SU-DHL-6 (cell line): ENCODE data around the gene GPR26.

Experiments
- EZH2phosphoT487 ChIP-seq: fragments of 200-600 bp; sonication (generic), shearing (Covaris generic); conservative IDR thresholded peaks from 2 replicates; pipeline ENCODE4 v1.6.1; 2018; ENCODE audit warnings: mild to moderate bottlenecking, antibody characterized with exemption, low read length, moderate library complexity, mixed read lengths
- TF ChIP-seq, protein P1 (sequence below): fragments of 200-600 bp; sonication (generic); IDR thresholded peaks from one replicate; pipeline ENCODE4 v1.5.1; 2017; ENCODE audit warnings: antibody characterized with exemption, mild to moderate bottlenecking, low read length, moderate library complexity; ENCODE audit not compliant: insufficient read depth, poor library complexity, severe bottlenecking

DNA sequence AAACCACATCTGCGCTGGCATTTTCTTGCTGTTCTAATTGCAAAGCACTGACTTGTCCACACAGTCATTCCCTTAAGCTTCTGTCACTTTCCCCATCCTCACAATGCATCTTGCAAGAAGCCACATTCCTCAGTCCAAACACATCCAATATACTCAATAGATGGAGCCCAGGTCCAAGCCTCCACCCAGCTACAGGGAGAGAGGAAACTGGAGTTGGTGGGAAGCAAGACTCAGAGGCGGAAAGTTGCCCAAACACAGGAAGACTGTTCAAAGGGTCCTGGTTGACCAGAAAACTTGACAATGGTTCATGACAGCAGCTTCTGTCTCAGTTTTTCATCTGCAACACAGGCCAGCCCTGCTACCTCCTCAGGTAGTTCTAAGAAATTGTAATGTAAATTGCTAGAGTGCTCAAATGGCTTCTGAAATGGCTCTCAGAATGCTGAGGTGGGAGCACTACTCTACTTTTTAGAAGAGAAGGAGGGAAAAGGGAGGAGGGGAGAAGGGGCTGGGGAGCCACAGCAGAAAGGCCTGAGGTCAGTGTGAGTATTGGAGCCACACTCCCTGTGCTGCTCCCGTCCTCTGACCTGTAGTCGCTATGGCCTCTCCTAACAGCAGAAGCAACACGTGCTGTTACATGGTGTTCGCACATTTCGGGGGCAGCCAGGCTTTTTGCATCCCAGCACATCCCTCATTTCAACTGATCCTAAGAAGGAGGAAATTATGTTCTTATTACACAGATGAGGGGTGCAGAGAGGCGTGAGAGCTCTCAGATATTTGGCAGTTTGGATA lies 46.9 kb upstream of the GPR26 start:
- TF ChIP-seq, protein P1, sequence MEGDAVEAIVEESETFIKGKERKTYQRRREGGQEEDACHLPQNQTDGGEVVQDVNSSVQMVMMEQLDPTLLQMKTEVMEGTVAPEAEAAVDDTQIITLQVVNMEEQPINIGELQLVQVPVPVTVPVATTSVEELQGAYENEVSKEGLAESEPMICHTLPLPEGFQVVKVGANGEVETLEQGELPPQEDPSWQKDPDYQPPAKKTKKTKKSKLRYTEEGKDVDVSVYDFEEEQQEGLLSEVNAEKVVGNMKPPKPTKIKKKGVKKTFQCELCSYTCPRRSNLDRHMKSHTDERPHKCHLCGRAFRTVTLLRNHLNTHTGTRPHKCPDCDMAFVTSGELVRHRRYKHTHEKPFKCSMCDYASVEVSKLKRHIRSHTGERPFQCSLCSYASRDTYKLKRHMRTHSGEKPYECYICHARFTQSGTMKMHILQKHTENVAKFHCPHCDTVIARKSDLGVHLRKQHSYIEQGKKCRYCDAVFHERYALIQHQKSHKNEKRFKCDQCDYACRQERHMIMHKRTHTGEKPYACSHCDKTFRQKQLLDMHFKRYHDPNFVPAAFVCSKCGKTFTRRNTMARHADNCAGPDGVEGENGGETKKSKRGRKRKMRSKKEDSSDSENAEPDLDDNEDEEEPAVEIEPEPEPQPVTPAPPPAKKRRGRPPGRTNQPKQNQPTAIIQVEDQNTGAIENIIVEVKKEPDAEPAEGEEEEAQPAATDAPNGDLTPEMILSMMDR = no peak
- no peak for TF ChIP-seq EZH2phosphoT487
